Inflammatory macrophage treated with lipopolysaccharide for 1 hour (primary cell): ENCODE measurements around the gene DGCR8.
A peak's percentile ranks its signal among the peaks of the same experiment; 100 is the strongest.
"Not testable (repeated sequence)": the region's sequence is repeated elsewhere in the genome, so short reads cannot be mapped to it uniquely, and the experiment has no call there.

Experiments used
- DNase-seq, 2 donors: peaks; one replicate each; pipeline ENCODE4 v3.0.0-alpha.2; 2020 to 2022

The DGCR8 gene

DNA sequence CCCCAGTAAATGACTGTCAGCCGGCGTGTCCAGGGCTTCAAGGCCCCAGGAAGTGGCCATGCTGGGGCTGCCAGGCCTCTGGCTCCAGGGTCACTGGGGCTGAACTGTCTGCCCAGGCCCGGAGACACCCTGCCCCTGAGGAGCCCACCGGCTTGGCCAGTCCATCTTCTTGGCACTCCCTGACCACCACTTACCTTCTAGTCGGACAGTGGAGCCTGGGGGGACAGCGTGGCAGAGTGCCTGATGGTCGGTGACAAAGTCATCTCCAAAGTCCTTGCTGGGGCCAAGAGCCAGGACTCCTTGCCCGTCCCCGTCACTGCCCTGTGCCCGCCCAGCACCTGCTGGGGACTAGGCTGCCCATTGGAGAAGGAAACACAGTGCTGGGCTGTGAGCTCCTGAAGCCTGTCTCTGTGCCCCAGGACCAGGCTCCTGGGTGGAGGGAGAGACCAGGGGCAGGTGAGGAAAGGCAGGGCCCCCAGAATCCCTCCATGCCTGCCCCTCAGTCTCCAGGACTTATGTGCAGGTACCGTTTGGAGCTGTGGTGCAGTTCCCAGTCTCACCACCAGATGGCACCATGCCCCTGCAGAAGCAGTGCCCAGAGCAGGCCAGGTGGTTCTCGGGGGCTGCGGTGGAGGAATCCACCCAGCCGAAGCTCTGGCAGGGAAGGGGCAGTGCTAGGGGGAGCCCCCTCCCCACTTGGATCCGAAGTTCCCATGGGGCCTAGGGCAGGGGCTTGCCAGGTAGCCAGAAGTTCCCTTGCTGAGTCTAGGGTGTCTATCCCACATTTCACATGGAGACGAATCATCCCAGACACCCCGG is 76.8 kb downstream of the DGCR8 start:
- DNase-seq: peak; percentile 63 to 89

DNA sequence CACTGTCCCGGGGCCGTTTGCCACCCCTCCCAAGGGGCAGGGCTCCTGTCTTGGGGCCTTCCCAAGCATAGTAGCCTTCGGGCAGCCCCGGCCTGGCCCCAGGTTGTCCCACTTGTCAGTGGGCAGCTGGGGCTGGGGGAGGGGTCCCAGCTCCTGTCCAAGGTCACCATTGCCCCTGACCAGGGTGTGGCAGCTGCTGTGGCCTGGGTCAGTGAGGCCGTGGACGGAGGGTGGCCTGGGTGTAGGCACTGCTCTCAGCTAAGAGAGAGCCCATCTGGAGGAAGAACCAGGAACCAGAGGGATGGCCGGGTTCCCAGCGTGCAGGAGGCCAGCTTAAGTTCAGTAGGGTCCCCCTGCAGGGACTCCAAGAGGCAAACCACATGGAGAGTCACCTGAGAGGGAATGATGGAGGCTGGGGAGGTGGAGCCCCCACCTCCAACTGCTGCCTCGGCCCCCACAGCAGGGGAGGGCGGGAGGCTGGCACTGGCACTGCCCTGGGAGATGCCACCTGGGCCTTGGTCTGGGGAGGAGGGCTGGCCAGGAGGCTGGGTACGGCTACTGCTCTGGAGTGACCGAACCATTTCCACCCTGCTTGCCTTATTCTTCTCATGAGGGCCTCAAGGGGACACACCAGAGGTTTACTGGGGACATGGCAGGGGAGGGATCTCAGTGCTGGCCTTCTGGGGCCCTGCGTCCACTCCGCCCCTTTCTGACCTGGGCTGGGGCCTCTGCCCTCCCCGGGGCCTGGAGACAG is 77.6 kb downstream of the DGCR8 start:
- DNase-seq: no peak

DNA sequence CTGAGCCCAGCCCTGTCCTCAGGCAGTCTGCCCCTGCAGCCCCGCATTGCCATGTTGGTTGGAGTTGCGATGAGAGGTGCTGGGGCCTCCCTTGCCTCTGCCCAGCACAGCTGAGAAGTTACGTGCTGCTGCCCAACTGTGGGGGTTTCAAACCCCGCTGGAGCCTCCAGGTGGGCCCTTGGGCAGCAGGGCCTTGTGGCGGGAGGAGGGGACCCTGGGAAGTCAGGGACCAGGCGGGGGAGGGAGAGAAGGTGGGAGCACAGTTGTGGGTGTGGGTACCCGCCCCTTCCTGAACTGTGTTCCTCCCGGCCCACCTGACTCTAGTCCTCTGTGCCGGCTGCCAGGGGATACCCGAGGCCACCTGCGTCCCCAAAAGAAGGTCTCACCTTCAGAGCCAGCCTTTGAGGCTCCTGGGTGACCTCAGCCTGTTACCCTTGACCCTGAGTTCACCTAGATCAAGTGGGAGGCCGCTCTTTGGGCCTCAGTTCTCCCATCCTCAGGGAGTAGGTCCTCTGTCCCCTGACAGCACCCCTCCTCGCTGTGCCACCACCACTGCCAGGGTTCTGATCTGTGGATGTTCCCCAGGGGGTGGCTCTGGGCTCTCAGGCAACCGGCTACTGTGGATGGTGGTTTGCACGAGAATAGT is 78.5 kb downstream of the DGCR8 start:
- DNase-seq: no peak

DNA sequence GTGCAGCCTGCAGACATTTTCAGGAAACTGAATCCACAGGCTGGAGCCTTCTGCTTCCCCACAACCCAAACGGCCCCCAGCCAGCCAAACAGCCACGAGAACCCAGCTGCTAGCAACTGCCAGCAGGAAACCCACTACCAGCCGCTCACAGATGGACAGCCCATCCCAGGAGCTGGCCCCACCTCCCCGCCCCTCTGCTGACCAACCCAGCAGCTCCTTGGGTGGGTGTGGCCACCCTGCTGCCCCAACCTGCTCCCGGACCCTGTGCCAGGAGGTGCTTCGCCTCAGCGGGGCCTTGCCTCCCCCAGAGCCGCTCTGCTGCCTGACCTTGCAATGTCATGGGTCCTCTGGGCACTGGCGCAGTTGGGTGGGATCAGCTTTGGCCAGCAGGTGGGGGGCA is 79.0 kb downstream of the DGCR8 start:
- DNase-seq: no peak

DNA sequence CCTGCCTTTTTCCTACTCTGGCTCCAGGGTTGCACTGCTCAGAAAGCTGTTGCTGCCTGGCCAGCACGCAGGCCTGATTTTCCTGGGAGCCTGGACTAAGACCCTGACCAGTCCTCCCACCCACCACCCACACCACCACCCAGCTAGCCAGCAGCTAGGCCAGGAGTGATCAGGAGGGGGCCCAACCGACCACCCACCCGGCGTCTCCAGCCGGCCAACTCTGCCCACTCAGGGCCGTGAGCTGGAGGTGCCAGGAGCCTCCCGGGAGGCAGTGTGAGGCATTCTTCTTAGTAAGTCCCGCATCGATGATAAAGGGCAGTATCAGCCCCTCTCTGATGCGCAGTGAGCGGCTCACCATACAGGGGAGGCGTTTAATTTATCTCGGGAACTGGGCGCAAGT is 79.5 kb downstream of the DGCR8 start:
- DNase-seq: not testable (repeated sequence)

DNA sequence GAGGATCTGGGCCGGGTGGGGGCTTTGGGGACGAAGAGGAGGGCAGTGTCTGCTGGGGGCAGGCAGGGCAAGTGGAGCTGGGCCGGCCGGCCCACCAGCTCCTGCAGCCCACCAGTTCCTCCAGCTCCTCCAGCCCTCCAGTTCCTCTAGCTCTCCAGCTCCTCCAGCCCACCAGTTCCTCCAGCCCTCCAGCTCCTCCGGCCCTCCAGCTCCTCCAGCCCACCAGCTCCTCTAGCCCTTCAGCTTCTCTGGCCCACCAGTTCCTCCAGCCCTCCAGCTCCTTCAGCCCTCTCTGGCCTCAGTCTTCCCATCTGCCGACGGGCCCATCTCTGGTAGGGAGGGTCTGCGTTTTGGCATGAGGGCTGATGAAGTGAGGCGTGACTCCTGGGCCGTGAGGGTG is 80.0 kb downstream of the DGCR8 start:
- DNase-seq: no peak
